HTERT RPE-1 (cell line): ENCODE data around the gene LSMEM2.
"Not testable (repeated sequence)": the region's sequence is repeated elsewhere in the genome, so short reads cannot be mapped to it uniquely, and the experiment has no call there.

Experiments used
- in situ Hi-C: fragments of 300-500 bp; cut with MboI; formaldehyde crosslinking; loops from 4 replicates; pipeline ENCODE4 v1.14.3; 2020; ENCODE audit warnings: low sequenced_read_pairs

Gene LSMEM2

DNA sequence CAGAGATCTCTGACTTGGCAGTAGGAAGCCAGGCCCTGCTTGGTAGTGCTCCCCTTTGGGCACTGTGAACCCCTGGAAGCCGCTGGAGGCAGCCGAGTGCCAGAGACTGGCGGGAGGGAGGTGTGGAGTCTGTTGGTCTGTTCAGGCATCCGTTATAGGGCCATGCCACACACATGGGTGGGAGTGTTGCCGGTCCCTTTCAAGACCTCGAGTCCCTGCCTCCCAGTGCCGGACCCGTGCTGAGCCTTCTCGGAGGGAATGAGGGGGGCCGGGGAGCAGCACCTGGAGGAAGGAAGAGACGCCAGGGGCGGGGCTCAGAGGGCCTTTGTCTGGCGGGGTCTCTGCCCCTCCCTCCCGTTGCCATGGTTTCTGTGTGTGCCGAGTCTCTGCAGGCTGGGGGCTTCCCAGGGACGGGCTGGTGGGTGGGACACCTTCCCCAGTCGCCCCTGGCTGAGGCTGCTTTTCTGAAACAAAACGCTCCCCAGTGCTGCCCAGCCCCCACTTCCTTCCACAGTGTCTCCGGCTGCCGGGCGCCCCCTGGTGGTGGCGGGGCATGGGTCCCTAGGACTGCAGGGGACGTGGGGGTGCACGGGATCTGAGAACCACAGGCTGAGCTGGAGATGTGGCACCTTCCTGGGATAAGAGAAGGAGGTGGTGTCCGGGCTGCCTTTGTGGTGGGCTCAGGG lies 32.9 kb upstream of the LSMEM2 start:
- in situ Hi-C loops, result no loop called here

DNA sequence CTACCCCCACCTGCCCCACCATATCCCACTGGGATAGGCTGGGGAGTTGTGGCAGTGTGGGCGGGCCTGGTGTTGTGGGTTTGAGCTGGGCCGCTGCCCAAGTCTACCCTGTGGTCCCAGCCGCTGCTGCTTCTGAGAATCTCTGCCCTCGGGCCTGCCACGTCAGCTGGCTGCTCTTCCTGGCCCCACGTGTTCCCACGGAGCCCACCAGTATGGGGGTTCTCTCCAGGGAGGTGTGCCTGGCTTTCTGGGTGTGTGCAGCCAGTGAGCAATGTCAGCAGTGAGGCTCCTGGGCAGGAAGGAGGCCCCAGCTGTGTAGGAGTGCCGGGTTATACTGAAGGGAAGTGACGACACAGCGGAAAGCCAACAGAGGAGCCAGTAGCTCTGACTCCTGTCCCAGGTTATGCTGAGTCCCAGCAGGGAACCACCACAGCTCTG lies 32.4 kb upstream of the LSMEM2 start:
- in situ Hi-C loops, result no loop called here

DNA sequence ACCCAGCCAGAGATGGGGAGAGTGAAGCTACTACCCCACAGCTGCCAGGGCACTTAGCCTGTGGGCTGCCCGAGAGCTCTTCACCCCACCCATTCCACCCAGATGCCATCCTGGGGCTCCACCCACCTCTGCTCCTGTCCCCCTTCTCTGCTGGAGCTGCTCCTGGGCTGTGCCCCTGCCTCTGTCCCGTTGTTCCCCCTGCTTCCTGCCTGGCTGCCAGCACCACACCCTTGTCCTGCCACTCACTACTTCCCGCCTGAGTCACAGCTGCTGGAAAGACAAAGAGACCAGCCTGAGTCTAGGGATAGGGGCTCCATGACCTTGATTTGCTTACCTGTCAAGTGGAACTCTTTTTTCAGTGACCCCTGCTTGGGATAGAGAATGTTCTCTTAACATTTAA lies 30.5 kb upstream of the LSMEM2 start:
- in situ Hi-C loops, result no loop called here

DNA sequence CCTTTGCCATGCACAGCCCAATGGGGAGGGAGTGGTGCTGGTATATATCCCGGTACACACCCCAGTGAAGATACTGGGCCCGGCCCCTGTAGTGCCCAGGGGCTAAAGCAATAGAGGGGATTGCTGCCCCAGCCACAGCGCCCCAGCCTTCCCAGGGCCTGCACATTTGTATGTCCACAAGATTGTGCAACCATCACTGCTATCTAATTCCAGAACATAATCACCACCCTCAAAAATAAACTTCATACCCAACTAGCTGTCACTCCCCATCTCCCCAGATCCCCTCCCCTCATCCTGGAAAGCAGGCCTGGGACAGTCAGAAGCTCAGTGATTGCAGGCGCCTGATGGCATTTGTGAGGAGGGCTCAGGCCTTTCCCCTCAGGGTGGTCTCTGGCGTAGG lies 29.4 kb upstream of the LSMEM2 start:
- in situ Hi-C loops, result no loop called here

DNA sequence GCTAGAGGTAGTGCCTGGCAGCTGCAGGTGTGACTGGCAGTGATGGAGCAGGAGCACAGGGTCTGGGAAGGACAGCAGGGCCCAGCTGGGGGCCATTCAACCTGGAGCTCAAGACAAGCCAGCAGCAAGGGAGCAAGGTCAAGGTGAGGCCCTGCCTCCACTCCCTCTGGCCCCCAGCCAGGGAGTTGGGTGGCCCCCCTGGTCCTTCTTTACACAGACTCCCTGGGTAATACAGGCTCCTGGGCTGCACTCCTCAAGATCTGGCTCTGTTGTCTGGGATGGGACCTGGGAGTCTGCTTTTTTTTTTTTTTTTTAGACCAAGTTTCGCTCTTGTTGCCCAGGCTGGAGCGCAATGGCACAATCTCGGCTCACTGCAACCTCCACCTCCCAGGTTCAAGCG lies 28.4 kb upstream of the LSMEM2 start:
- in situ Hi-C loops, result no loop called here

DNA sequence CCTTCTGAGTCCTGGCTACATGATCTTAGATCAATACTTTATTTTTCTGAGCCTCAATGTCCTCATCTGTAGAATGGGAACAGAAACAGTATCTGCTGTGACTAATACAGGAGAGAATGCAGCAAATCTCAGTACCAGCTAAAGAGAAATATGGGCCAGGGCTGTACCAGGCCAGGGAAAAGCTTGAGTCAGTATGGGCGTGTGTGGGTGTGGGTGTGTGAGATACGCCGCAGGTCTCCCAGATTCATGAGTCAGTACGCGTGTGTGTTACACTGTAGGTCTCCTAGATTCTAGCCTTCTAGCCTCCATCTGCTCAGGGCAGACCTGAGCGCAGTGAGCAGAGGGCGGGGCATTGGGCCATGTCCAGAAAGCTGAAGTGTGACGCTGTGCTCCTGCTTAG lies 27.7 kb upstream of the LSMEM2 start:
- in situ Hi-C loops, result no loop called here

DNA sequence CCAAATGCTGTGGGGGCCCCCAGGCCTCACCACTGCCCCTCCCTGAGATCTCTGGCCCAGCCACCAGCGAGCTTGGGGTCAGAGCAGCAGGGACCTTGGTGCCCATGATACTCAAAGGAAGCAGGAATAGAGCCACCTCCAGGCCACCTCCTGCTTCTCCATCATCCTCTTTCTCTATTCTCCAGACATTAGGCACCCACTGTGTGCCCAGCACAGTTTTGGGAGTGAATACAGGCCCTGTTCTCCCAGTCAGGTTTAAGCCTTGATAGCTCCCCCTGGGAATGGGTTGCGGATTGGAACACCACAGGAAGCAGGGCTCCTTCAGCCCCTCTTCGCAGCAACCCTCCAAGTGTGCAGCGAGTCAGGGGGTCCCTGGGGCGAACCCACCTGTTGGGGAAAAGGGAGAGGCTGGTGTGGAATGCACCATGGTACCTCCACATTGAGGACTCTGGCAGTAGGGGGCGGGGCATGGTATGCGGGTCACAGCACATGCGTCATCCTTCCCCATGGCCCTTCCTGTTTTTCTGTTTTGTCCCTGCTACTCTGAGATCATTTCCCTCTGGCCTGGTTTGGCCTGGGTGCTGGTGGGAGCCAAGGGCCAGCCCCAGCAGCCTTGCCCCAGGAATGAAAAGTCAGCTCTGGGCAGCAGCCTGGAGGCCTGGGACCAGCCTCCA lies 24.2 kb upstream of the LSMEM2 start:
- in situ Hi-C loops, result no loop called here

DNA sequence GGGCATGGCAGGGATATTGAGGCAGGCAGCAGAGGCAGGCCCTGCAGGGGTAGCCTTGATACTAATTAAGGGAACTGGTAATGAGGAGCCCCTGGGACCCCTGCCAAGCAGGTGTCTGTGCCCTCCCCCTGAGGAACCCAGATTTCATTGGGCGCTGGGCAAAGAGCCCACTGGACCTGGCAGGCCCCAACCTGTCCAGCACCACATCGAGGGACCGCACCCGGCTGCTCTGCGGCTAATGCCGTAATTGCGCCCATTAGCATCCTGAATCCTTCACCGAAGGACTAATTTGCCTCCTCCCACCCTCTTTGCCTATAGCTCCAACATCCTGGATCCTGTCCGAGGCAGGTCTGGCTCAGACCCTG lies 23.7 kb upstream of the LSMEM2 start:
- in situ Hi-C loops, result no loop called here

DNA sequence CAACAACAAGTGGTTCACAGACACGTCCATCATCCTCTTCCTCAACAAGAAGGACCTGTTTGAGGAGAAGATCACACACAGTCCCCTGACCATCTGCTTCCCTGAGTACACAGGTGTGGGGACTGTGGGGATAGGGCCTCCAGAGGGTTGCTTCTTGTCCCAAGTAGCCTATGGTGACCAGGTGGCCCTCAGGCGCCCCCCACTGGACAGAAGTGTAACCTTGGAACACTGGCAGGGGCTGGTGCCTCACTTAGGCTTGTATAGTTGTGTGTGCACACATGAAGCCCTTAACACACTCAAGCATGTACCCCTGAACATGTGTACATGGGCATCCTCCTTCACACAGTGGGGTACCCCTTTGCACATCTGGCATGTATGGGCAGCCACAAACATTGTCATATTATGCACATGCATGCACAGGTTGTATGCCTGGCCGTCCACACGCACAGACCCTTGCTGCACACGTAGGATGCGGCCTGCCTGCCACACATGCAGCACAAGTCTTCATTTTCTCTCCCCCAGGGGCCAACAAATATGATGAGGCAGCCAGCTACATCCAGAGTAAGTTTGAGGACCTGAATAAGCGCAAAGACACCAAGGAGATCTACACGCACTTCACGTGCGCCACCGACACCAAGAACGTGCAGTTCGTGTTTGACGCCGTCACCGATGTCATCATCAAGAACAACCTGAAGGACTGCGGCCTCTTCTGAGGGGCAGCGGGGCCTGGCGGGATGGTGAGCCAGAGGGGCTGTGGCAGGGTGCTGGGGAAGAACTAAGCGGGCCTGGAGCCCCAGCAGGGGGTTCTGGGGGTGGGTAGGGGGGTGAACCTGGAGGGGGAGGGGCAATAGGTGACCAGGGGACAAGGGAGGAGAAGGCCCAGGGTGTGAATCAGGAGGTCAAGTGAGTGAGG lies 21.7 kb upstream of the LSMEM2 start:
- in situ Hi-C loops, result no loop called here

DNA sequence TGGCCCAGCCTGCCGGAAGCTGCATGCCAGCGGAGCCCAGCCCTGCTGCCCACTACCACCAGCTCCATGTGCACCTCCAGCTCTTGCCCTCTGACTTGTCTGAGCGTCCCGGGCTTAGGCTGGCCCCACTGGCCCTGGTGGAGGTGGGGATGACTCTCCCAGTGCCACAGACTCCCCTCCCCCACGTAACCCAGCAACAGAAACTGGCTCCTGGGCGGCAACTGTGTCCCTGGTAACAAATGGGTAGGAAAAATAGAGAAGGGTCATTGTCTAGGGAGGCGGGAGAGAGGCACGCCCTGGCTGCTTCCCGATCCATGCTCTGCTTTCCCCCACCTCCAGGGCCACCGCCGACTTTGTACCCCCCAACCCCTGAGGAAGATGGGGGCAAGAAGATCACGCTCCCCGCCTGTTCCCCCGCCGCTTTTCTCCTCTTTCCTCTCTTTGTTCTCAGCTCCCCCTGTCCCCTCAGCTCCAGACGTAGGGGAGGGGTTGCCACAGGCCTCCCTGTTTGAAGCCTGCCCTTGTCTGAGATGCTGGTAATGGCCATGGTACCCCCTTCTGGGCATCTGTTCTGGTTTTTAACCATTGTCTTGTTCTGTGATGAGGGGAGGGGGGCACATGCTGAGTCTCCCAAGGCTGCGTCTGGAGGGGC lies 20.7 kb upstream of the LSMEM2 start:
- in situ Hi-C loops, result no loop called here

DNA sequence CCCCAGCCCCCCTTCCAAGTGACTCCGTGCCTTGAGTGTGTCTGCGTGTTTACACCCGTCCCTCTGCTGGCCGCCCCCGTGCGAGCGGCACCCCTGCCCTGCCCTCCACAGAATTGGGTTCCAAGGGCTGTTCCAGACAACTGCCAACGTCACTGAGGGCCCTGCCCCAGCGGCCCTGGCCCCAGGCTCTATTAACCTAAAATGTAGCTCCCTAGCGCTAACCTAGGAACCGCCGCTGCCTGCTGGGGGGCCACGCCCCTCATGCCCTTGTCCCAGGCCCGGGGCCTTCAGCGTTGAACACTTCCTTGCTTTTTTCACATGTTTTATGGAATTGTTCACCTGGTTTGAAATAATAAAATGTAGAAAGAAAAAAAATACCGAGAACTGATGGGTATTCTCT lies 19.9 kb upstream of the LSMEM2 start:
- in situ Hi-C loops, result no loop called here

DNA sequence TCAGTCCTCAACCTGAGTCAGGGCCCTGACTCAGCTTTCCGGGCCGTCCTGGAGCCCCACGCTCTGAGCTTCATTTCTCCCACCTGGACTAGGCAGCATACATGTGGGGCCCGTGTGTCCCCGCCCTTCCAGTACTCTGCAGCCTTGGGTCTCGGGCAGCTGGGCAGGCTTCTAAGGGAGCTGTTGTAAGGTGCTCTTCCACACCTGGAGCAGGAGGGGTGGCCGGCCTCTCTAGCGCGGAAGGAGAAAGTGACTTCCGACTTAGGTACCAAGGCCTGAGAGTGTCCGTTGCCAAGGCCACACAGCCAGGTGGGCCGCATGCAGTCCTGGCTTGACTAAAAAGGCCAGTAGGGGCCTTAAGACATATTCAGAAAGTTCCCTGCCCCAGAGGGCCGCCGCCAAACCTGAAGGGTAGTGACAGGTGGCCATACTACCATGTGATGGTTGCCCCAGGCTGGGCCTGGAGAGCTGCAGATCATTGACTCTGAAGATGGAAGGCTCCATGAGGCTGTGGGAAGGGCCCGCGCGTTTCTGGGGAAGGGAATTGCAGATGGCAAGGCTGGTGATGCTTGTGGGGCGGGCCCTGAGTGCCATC lies 19.4 kb upstream of the LSMEM2 start:
- in situ Hi-C loops, result no loop called here

DNA sequence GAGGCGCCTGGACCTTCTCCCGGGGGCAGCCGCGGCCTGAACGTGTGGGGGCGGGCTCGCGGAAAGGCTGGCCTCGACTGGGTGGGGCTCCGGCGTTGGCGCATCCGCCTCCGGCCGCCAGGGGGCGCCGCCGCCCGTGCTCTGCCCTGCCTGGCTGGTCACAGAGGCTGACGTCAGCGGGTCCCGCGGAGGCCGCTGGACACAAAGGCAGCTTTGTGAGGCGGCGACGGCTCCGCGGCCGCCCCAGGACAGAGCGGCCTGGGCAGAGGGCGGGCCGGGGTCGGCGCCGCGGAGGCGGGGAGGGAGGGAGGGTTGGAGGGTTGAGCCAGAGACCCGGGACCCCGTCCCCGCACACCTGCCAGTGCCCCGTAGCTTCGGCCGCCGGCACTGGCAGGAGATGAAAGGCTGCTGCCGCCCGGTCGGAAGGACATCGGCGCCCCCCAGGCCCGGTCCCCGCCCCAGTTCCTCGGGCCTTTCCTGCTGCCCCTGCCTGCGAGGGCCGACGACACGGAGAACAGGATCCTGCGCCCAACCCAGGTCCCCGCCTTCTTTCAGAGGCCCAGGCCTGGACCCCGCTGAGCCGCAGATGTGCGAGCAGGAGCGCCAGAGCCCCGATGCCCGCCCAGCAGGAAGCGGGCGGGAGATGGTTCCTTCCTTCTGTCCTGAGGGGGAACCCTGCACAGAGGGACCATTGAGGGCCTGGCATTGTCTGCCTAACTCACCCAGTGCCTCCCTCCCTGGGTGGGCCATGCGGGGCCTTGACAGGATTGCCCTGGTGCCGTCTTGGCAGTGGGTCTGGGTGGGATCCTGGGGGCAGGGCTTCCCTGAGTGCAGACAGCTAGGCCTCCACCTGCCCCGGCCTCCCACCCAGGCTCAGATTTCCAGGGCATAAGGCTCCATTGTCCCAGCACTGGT lies 18.6 kb upstream of the LSMEM2 start:
- in situ Hi-C loops, result no loop called here

DNA sequence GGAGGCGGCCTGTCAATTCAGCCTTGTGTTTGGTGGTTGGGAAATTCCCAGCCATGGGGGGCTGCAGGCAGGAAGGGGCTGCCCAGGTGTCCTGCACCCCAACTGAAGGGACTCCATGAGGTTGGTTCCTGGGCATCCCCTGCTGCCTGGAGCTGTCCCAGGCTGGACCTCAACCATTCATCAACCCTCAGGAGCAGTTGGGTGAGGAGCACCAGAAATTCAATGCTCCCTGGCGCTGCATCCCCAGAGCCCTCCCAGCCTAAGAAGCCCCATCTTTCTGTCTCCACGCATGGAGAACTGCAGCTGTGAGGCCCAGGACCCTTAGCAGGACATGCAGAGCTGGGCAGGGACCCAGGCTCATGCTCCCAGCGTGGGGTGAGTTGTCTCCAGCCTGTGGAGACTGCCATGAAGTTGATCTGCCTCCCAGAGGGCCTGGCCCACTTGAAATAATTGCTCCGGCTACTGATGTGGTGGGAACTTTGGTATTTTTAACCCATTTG lies 17.9 kb upstream of the LSMEM2 start:
- in situ Hi-C loops, result no loop called here

DNA sequence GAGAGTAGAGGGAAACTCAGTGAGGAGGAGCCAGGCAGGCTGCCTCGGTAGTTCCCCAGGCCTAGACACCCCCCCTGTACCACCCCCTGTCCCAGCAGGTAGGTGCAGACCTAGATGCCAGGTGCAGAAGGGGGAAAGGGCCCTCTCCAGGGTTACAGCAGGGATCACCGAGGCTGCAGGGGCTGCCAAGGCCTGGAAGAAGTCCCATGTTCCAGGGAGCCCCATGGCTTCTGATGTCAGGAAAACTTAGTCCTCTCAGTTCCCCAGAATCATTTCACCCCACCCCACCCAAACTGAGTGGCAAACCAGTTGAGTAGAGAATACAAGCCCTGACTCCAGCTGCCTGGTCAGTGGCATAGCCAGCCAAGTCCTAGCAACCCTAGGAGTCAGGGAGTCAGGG lies 17.4 kb upstream of the LSMEM2 start:
- in situ Hi-C loops, result no loop called here

DNA sequence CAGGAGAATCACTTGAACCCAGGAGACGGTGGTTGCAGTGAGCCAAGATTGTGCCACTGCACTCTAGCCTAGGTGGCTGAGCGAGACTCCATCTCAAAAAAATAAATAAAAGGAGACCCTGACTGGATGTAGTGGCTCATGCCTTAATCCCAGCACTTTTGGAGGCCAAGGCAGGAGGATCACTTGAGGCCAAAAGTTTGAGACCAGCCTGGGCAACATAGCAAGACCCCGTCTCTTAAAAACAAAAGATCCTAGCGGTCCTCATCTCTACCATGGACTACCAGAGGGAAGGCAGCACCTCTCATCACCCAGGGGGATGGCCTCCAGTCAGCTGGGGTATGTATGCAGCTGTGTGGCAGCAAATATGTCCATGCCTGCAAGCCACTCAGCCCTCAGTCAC lies 16.7 kb upstream of the LSMEM2 start:
- in situ Hi-C loops, result not testable (repeated sequence)

DNA sequence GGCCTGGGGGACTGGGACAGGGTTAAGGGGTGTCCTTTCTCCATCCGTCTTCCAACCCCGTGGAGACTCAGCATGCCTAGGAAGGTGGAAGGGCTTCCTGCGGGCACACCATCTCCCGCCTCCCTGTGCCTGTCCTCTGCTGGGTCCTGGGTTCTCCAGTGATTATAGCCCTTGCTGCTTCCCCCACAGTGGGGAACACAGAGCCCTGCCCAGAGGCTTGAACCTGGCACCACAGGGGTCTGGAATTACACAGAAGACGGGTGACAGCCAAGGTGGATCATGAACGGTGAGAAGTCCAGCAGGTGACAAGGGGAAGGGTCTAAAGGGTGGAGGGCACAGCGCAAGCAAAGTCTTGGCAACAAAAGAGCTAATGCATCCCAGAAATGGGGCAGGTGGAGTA lies 16.1 kb upstream of the LSMEM2 start:
- in situ Hi-C loops, result no loop called here

DNA sequence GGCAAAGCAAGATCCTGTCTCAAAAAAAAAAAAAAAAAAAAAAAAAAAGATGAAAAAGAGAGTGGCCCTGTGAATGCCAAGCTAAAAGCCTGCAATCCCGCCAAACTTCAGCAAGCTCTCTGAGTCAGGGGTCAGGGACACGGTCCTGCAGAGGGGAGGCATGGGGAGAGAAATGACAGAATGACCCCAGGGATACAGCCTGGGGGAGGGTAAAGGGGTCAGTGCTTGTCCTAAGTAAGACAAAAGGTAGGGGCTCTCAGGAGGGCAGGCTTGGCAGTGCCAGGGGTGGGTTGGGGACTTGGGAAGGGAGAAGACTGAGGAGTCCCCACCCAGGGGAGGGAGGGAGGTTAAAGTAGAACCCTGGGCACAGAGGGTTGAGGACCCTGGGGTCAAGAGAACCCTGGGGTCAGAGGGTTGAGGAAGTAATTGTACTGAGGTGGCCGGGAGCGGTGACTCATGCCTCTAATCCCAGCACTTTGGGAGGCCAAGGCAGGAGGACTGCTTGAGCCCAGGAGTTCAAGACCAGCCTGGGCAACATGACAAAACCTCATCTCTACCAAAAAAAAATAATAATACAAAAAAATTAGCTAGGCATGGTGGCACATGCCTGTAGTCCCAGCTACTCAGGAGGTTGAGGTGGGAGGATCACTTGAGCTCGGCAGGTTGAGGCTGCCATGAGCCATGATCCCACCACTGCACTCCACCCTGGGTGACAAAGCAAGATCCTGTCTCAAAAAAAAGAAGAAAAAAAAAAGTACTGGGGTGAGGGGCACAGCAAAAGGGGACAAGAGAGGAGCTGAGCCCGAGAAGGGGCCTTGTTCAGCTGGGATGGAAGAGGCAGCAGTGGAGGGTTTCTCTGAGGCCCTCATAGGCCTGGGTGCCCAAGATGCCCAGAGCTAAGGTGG lies 15.2 kb upstream of the LSMEM2 start:
- in situ Hi-C loops, result no loop called here
